AG09309 (cell line): ENCODE results near the gene NCOA7.
"Not testable (repeated sequence)": the region's sequence is repeated elsewhere in the genome, so short reads cannot be mapped to it uniquely, and the experiment has no call there.

ENCODE experiments used
- DNase-seq: peaks from one replicate; pipeline ENCODE4 v3.0.0-alpha.2; 2010; ENCODE audit warnings: low read depth
- H3K4me3 ChIP-seq: 2 replicates; pipeline ENCODE4 v1.5.1; 2011; ENCODE audit warnings: mild to moderate bottlenecking, low read depth, low read length, moderate library complexity; ENCODE audit not compliant: control insufficient read depth
- CTCF ChIP-seq: IDR thresholded peaks from 2 replicates; pipeline ENCODE4 v1.5.1; 2011; ENCODE audit warnings: mild to moderate bottlenecking, low read depth, low read length, inconsistent platforms; ENCODE audit not compliant: insufficient read depth, control insufficient read depth; ENCODE audit errors: missing control alignments

The NCOA7 gene

DNA sequence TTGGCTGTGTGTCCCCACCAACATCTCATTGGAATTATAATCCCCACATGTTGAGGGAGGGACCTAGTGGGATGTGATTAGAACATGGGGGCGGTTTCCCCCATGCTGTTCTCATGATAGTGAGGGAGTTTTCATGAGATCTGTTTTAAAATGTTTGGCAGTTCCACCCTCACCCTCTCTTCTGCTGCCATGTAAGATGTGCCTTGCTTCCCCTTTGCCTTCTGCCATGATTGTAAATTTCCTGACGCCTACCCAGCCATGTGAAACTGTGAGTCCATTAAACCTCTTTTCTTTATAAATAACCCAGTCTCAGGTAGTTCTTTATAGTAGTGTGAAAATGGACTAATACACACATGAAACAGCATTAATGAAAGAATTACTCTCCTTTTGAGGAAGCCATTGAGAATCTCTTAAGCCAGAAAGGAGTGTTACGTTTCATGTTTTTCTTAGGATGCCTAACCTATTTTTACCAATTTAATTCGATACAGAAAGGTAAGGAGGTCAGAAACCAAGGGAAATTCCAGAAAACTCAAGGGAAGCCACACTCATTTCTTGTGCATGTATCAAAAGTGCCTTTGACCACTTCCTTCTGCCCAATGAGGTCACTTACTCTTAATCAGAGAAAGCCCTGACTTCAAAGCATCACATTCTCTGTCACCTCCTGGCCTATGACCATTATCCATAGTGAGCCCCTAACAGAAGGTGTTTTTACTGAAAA is 141.1 kb downstream of the NCOA7 start:
- TF ChIP-seq CTCF: no peak
- H3K4me3 ChIP-seq: no peak overlapping the region
- DNase-seq: no peak

- no peak for TF ChIP-seq CTCF
- DNase-seq: no peak
- H3K4me3 ChIP-seq: no peak overlapping the region
Measured at GRCh38 chr6:125932451-125932795, 141.7 kb downstream of the NCOA7 start.

- DNase-seq, H3K4me3 ChIP-seq: not testable (repeated sequence)
Measured at GRCh38 chr6:125935520-125935919, 144.8 kb downstream of the NCOA7 start.

- no peak overlapping the region for H3K4me3 ChIP-seq
- DNase-seq: no peak
- no peak for TF ChIP-seq CTCF
Measured at GRCh38 chr6:125939026-125939425, 148.3 kb downstream of the NCOA7 start.

DNA sequence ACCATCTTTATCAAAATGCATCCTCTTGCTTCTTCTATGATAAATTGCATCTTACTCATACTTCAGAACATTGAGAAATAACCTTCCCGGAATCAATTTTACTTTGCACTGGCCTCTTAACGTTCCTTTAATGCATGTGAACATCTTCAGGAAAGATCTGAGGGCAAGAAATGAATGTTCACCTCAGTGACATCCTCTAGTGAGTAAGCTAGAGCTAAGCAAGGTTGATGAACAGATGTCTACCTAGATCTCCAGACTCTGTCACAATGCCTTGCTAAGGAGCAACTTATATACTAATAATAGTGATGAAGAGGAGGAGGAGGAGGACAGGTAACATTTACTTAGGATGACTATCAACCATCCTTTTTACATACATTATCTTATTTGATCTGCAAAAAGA is 149.0 kb downstream of the NCOA7 start:
- DNase-seq: no peak
- H3K4me3 ChIP-seq: no peak overlapping the region
- no peak for TF ChIP-seq CTCF

DNA sequence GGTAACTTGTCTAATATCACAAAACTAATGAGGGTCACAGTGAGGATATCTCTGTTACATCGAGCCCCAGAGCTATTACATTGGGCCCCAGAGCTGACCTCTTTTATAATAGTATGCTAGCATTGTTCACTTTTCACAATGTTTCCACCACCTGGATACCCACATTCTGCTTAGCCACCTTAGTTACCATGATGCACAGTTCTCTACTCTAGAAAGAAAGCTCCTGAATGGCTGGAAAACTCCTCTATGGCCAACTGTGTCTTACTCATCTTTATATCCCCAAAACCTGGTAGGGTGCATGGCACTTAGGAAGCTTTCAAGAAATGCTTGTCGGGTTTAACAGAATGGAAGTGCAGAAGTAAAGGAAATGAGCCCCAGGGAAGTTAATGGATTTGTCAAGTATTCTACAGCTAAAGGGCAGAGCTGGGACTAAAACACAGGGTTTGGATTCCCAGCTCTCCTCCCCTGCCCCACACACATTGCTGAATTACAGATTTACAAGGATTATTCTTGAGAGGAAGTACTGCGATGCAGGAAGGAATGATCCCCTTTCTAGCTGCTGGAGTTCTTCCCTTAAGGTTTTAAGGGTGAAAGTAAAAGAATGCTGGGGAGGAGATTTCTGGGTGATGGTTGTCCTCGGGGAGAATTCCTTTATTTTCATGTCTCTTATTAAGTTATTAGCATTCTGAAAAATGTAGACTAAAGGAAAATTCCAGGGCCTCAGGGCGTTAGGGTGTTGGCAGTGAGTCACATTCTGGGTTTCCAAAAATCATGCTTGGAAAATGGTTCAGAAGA is 149.7 kb downstream of the NCOA7 start:
- peak; percentile 38 for DNase-seq
- no peak overlapping the region for H3K4me3 ChIP-seq
- TF ChIP-seq CTCF: no peak

GRCh38 chr6:125942672-125943527 is 152.1 kb downstream of the NCOA7 start:
- no peak for DNase-seq
- no peak overlapping the region for H3K4me3 ChIP-seq
- TF ChIP-seq CTCF: no peak
